Right lobe of liver (tissue), 6 donors: ENCODE results near the gene ADO. TPM values are rescaled to one million over a fixed set of nuclear protein-coding genes. Genes with fewer than 3 reads are reported as not detected.

Source experiments
- ATAC-seq, 4 donors: fragments of 200-7000 bp; cut with Tn5 transposase; one replicate each; pipeline ENCODE4 v1.9.1; 2020; ENCODE audit warnings: mild to moderate bottlenecking in 4 of 4, moderate library complexity in 4 of 4
- DNase-seq, 3 donors: peaks; one replicate each; pipeline ENCODE4 v3.0.0-alpha.2; 2020
- H3K27ac ChIP-seq, 3 donors: fragments of 200-600 bp; one replicate each; pipeline ENCODE4 v1.8.0; 2022
- H3K27me3 ChIP-seq, 2 donors: fragments of 200-600 bp; one replicate each; pipeline ENCODE4 v1.8.0; 2022
- H3K36me3 ChIP-seq, 4 donors: fragments of 200-600 bp; sonication (generic) in 1 of 4; one replicate each; pipeline versions ENCODE4 v1.5.1 to v1.8.0; 2017 to 2022; ENCODE audit warnings: control low read depth in 1 of 4
- H3K4me1 ChIP-seq, 4 donors: fragments of 200-600 bp; sonication (generic) in 1 of 4; one replicate each; pipeline versions ENCODE4 v1.5.1 to v1.8.0; 2017 to 2022; ENCODE audit warnings: control low read depth in 1 of 4
- H3K4me3 ChIP-seq, 3 donors: fragments of 200-600 bp; one replicate each; pipeline ENCODE4 v1.8.0; 2022
- H3K9me3 ChIP-seq, 4 donors: fragments of 200-600 bp; sonication (generic) in 1 of 4; one replicate each; pipeline versions ENCODE4 v1.5.1 to v1.8.0; 2017 to 2022; ENCODE audit warnings: control low read depth in 1 of 4
- CTCF ChIP-seq, 4 donors: fragments of 200-600 bp in 3 of 4; fragments of 450-650 bp in 1 of 4; IDR thresholded peaks; one replicate each; pipeline versions ENCODE4 v1.5.1 to v1.8.0; 2016 to 2022; ENCODE audit warnings: antibody characterized with exemption in 4 of 4, mild to moderate bottlenecking in 2 of 4
- POLR2A ChIP-seq: fragments of 450-650 bp; IDR thresholded peaks from one replicate; pipeline ENCODE4 v1.6.1; 2017; ENCODE audit warnings: antibody characterized with exemption, mild to moderate bottlenecking
- WGBS: methylation state at CpG from one replicate; pipeline ENCODE4 v1.1.6; 2018; ENCODE audit warnings: low coverage, low lambda C conversion rate; ENCODE audit not compliant: insufficient coverage; ENCODE audit errors: missing lambda C conversion rate; 5-methylcytosine and 5-hydroxymethylcytosine counted together
- intact Hi-C, 2 donors: fragments of 100-400 bp; cut with DNase I; formaldehyde crosslinking; loops; one replicate each; pipeline versions ENCODE4 v1.11.2 to v1.14.1; 2022
- total RNA-seq, 6 experiments: library from RNA; depleted of rRNA in 2 of 6; stranded (reverse); fragments of >200 nt in 2 of 6; fragmentation: NEBNext Ultra II Directional in 3 of 6; extraction: Animal tissue kit (Norgen Biotek cat#: 25700) in 3 of 6; gene quantifications; one replicate each; pipeline versions ENCODE4 v1.1.0 to v1.2.4, GENCODE V29; 2016 to 2023
- donor health status: DM: no; HTN: yes; CAD: no.
- donor health status: DM: no; HTN: no; CAD: no.
- donor health status: DM: no; HTN: no; CAD: no.
- donor health status: DM: no; HTN: yes; CAD: no.
- donor health status: DM: no; HTN: yes; CAD: no.

Gene ADO
- total RNA-seq, 6 experiments from 2014 or later: 4.2 to 8.3 (median 5.5) TPM

- no peaks in the 10 kb centered on the region for H3K27me3 ChIP-seq
- WGBS: 52% methylated on average over 3 of the region's 3 CpGs
- H3K4me1 ChIP-seq: no peaks in the 10 kb centered on the region
- no peaks in the 10 kb centered on the region for H3K9me3 ChIP-seq
- DNase-seq (no peak), ATAC-seq (no peak)
- no peaks in the 10 kb centered on the region for H3K36me3 ChIP-seq
- intact Hi-C loops: no loop called here
- H3K27ac ChIP-seq: no peak overlapping the region
- H3K4me3 ChIP-seq: no peak overlapping the region
- TF ChIP-seq POLR2A (no peak), CTCF (IDR thresholded peaks at IDR 0.05) (no peak)
Measured at GRCh38 chr10:62843600-62843999, 39.1 kb downstream of the ADO start.

GRCh38 chr10:62844280-62845011, 39.9 kb downstream of the ADO start:
- no peak for ATAC-seq
- 67% methylated on average over 5 of the region's 7 CpGs for WGBS
- Histone ChIP-seq H3K36me3 (no peaks in the 10 kb centered on the region), H3K27ac (no peak overlapping the region), H3K4me1 (no peaks in the 10 kb centered on the region), H3K9me3 (no peaks in the 10 kb centered on the region), H3K4me3 (no peak overlapping the region), H3K27me3 (no peaks in the 10 kb centered on the region)
- intact Hi-C loops: no loop called here
- no peak for TF ChIP-seq POLR2A
- no peak for TF ChIP-seq CTCF (IDR thresholded peaks at IDR 0.05)
- DNase-seq: no peak

GRCh38 chr10:62847433-62847832, 42.9 kb downstream of the ADO start:
- intact Hi-C loops: no loop called here
- TF ChIP-seq CTCF (IDR thresholded peaks at IDR 0.05) (no peak), POLR2A (no peak)
- Histone ChIP-seq H3K9me3 (no peaks in the 10 kb centered on the region), H3K4me1 (no peaks in the 10 kb centered on the region), H3K27ac (no peak overlapping the region), H3K4me3 (no peak overlapping the region), H3K36me3 (no peaks in the 10 kb centered on the region), H3K27me3 (no peaks in the 10 kb centered on the region)
- ATAC-seq: no peak
- no peak for DNase-seq

DNA sequence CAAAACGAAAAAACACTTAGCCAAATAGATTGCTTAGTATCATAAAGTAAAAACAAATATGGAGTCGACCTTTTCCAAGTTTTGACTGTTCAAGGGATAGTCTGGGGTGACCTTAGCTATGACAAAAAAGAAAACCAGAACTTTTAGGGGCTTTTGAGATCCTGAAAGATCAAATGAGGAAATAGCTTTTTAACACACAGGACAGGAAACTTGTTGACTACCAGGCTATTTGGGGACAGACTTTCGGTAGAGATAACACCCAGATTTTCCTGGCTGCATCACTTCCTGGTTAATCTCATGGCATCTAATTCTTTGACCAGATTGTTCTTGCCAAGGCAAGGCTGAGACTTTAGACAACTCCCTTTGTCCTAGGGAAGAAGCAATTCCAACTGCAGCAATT, 46.1 kb downstream of the ADO start:
- ATAC-seq (no peak), DNase-seq (no peak)
- intact Hi-C loops: no loop called here
- Histone ChIP-seq H3K9me3 (no peaks in the 10 kb centered on the region), H3K4me1 (no peaks in the 10 kb centered on the region), H3K27me3 (no peaks in the 10 kb centered on the region), H3K36me3 (no peaks in the 10 kb centered on the region), H3K27ac (no peak overlapping the region), H3K4me3 (no peak overlapping the region)
- 51% methylated on average over 3 of the region's 3 CpGs for WGBS
- TF ChIP-seq CTCF (IDR thresholded peaks at IDR 0.05): no peak
- TF ChIP-seq POLR2A: no peak

GRCh38 chr10:62851442-62851841, 46.9 kb downstream of the ADO start:
- intact Hi-C loops: no loop called here
- H3K9me3 ChIP-seq: no peaks in the 10 kb centered on the region
- no peaks in the 10 kb centered on the region for H3K4me1 ChIP-seq
- no peak overlapping the region for H3K4me3 ChIP-seq
- no peak overlapping the region for H3K27ac ChIP-seq
- no peak for ATAC-seq
- no peak for TF ChIP-seq POLR2A
- peak in 1 of 4 donors; percentile 20 for TF ChIP-seq CTCF (IDR thresholded peaks at IDR 0.05)
- no peak for DNase-seq
- H3K36me3 ChIP-seq: no peaks in the 10 kb centered on the region
- no peaks in the 10 kb centered on the region for H3K27me3 ChIP-seq
- 31% methylated on average over 2 of the region's 2 CpGs for WGBS
